HG02678 (cell line): ENCODE data around the gene GLO1.

ENCODE experiments used
- ATAC-seq: cut with Tn5 transposase; IDR thresholded peaks from one replicate; pipeline ENCODE4 v1.9.1; 2021; ENCODE audit warnings: mild to moderate bottlenecking, moderate library complexity; ENCODE audit not compliant: unreplicated experiment

The GLO1 gene

DNA sequence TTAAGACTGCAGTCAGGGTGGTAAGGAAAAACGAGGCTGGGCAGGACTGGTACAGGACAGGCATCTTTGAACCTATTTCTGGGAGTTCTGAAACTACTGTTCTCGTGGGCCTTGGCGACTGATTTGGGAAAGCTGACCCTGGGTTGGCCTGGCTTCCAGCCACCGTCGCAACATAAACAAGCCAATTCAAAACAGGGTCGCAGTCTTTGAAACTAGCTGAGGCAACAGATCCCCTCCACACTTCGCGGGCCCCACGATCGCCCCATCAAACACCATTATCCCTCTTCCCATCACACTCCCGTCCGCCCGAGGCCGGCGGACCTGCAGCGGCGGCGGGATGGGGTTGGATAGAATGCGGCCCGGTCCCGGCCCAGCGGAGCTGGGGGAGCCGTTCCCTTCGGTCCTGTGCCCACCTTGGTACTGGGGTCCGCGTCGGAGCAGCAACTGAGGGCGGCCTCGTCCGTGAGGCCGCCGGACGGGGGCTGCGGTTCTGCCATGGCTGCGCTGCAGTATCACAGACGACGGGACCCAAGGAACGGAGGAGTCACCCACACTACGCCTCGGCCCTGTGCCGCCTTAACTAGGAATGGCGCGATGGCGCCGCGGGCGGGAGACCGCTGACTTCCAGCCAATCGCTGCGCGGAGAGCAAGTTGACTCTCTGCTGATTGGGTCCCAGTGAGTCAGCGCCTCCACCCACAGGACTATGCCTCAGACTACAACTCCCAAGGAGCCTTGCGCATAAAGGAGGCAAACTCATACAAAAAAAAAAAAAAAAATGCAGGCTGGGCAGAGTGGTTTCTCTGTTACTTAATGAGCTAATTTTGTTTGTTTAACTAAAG lies at the start of gene GLO1:
Gene GLO1 (minus strand): TSS at position 588 of the 840 bp plus-strand sequence. CDS start 91 bp downstream, at position 497.
- peak; percentile 100 for ATAC-seq

- no peak for ATAC-seq
These were observed 48.1 kb upstream of the GLO1 start for GRCh38 chr6:38750968-38751615.

DNA sequence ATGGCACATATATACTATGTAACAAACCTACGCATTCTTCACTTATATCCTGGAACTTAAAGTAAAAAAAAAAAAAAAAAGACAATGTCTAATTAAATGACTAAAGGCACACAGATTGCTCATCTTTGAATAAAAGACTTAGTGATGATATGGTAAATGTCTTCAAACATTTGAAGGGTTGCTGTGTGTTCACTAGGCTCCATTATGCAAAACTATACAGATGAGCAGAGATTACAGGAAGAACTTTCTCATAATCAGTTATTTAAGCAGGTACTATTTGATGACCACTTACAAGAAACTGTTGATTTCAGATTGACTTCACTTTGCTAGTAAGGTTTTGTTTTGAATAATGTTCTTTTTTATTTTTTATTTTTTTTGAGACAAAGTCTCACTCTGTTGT lies 46.5 kb upstream of the GLO1 start:
- ATAC-seq: no peak

DNA sequence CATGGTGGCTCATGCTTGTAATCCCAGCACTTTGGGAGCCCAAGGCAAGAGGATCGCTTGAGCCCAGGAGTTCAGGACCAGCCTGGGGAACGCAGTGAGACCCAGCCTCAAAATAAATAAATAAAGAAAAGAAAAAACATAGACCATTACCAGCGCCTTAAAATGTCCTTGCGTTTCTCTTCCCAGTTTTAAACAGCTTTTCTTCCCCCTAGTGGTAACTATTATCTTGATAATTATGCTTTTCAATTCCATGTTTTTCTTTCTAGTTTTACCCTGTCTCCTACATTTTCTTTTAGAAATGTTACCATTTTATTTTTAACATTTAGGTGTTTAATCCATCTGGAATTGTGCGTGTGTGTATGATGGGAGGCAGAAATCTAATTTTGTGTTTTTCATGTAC lies 36.6 kb upstream of the GLO1 start:
- ATAC-seq: no peak

DNA sequence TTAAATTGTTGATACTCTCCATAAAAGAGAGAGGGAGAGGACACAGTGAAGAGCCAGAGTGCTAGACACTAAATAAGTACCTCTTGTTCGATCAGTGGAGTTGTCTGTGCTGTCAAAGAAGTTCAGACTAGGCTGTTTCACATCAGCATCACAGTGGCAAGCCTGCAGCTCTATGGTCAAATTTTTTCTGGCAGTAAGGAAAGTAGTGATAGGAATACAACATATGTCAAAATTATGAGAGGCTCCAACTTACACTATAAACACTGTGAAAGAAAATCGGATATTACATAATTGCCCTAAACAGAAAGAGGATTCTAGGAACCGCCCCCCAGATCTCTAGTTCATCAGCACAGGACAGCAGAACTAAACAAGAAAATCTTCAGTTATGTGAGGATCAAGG lies 35.3 kb upstream of the GLO1 start:
- no peak for ATAC-seq

- no peak for ATAC-seq
These were observed 34.0 kb upstream of the GLO1 start for GRCh38 chr6:38736951-38737350.

GRCh38 chr6:38730140-38730862 lies 27.4 kb upstream of the GLO1 start:
- ATAC-seq: no peak

DNA sequence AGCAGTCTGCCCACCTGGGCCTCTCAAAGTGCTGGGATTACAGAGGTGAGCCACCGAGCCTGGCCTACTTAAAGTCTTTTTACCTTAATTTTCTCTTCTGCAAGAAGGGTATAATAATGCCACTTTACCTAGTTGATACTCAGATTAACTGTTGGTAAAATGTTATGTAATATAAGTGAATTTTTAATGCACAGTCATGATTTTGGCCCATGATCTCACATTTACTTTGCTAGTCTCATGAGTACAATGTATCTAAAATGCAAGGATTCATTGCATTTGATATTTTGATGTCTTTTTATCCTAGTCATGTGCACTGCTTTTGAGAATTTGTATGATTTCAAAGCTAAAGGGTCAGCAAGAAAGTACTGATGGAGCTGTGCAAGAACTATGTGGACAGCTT lies 25.3 kb upstream of the GLO1 start:
- no peak for ATAC-seq

DNA sequence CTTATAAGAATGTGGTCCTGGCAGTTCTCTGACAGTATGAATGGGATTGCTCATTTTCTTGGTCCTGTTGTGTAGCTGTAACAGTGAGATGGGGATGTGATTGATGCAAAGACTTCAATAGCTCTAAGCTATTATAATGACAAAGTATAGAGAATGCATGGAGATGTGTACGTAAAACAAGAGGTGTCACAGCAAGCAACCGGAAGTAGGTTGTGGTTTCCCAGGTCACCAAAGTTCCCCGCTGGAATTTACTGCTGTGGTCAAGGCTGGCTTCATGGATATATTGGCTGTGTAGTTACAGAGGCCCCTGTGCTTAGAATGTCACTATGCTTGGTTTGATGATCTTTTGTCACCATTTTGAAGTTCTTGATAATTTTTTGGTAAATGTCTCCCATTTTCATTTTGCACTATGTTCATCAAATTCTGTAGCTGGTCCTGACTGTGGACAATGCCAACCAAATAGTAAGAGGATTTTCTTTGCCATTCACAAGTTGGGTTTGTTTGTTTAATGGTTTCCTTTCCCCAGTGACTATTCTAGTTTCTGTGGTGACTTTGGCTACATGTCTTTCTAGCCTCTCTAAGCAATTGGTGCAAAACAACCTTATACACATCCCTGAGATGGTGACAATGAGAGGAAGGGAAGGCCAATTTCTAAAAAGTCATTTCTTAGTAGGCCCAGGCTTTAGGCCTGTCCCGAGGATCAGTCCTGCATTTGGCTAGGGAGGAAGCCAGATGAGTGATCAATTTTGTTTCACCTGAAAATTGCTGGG lies 22.7 kb upstream of the GLO1 start:
- peak; percentile 51 for ATAC-seq

DNA sequence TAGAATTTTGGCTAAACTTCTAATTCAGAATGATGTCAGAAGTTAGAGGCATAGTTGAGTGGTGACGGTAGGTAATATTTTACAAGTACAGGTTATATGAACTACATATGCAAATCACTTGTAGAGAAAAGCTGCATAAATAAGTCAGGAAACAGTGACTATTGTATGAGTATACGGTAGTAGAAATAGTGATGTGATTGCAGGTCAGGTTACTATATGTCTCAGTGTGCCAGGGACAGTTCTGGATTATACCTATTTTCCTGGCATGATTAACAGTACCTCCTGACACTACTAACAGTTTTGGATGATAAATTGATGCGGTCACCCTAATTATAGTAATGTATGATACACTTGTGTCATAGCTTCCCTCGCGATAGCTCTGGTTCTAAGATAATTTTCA lies 21.4 kb upstream of the GLO1 start:
- no peak for ATAC-seq

- no peak for ATAC-seq
These were observed 20.8 kb upstream of the GLO1 start for GRCh38 chr6:38723783-38724182.

GRCh38 chr6:38722727-38723334 lies 19.9 kb upstream of the GLO1 start:
- ATAC-seq: no peak

DNA sequence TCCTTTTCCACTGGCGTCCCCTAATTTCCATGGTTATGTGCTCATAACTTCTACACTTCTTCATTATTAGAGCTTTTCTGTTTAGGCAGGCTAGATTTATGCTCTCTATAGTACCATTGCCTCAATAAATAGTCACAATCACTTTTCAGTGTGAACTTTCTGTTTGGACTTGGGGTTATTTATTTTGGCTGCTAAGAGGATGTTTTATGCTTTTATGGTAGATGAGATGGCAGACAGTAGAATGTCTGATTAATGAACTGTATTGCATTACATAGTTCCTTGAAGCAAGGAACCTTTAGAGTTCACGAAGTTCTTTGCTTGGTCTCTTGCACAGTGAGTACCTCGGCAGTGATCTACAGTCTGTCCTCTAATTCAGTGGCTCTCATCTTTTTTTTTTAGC lies 19.1 kb upstream of the GLO1 start:
- no peak for ATAC-seq

DNA sequence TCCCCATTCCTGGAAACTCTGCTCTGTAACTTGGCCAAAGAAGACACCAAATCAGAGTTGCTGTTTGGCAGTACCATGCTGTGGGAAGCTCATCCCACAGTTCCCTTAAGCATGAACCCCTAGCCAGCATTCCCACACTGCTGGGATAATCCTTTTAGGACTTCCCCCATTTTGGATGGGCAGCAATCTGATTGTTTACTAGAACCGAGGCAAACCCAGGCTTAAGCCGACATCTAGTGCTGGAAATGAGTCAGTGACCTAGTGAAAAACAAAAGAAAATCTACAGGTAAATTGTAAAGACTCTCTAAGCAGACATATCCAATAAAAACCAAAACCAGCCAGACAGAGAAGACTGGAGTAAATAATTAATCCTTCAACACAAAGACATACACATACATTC lies 17.4 kb upstream of the GLO1 start:
- no peak for ATAC-seq

DNA sequence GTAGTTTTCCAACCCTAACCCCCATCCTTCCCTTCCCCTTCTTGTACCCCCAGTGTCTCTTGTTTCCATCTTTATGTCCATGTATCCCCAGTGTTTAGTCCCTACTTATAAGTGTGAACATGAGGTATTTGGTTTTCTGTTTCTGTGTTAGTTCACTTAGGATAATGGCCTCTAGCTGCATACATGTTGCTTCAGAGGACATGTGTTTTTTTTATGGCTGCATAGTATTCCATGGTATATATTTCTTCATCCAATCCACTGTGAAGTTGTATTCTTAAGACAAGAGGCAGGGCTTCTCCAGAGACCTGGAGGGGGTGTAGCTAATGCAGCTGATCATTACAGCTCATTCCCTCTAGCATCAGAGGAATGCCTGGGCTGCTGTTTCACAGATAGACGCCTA lies 16.4 kb upstream of the GLO1 start:
- ATAC-seq: no peak

DNA sequence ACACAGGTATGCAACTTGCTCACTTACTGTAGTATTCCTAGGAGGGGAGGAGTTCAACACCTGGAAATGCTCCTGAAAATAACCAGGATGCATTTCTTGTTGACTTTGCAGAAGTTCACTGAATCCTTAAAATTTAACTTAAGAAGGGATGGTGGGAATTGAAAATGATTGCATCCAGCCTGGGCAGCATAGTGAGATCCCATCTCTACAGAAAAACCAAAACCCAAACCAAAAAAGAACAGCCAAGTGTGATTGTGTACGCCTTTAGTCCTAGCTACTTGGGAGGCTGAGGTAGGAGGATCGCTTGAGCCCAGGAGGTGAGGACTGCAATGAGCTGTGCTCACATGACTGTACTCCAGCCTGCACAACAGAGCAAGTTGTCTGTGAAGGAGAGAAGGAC lies 13.9 kb upstream of the GLO1 start:
- no peak for ATAC-seq

DNA sequence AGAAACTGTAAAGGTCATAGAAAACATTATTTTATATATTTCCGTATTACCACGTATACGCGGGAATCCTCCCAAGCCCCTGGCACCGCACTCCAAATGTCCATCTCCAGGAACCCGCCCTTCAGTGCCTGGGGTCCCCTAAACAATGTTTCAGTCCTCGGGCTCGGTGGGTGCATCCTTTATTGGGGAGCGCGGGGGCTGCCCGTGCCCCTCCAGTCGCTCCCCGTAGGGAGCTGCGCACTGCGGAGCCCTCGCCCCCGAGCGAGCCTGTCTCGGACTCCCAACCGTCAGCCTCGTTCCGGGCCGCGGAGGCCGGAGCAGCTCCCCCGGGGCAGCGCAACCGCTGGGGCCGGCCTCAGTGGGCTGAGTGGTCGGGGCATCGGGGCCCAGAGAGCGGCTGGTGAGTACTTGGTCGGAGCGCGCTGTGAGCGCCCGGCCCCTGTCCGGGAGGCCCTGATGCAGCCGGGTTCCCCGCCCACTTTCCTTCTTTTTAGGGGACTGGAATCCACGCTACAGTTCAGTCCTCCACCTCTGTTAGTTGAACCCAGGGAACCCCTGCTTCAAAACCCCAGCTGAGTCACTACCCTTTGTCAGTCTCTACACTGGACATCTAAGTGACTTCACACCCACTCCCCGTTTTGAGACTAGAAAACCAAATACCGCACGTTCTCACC lies 12.2 kb upstream of the GLO1 start, which contains the start of gene DNAH8:
Gene DNAH8 (plus strand): TSS at position 296 of the 674 bp plus-strand sequence. CDS start 7,499 bp downstream, outside the sequence.
- no peak for ATAC-seq

DNA sequence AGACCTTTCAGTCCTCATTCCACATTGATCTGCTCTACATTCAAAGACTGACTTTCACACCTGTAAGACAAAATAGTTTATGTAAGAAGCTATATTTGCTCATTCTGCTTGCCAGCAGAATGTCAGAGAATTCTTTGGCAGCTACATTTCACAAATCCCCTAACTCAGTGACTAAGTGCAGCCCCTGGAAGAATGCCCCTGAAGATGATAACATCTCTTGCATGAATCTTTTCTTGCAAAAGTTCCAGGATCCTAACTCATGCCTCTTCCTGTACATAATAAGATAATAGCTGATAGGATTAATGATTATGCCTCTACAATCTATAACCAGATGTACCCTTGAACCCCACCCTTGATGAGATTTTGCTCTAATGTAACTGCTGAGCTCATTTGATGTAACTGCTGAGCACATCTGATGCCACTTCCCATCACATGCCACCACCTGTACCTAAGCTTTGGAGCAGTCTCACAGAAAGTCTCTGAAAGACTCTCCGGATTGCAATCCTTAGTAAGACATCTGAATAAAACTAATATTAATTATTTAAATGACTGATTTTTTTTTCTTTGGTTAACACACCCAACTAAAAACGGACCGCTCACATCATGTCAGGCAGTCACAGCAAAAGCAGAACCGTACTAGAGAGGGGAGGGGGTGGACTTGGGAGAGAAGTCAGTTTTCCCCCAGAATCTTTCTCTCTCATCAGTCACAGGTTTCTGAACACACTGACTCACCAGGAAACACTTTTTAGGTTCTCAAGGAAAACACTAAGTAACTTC lies 11.5 kb upstream of the GLO1 start:
- no peak for ATAC-seq

DNA sequence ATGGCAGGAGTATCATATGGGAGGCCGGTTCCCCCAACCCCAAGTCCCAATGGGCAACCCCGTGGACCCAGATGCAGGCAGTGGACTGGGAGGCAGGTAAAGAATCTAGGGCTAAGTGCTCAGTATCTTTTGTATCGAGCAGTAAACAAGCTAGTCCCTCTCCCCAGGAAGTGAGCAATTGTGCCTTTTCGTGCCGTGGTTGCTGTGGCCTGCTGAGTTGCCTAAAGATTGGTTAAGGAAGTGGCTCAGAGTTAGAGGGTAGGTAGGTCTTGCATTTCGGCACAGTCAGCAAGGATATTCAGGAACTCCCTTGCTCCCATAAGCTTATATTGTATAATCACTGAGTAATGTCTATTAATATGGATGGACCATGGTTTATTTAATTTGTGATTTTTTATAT lies 10.9 kb upstream of the GLO1 start:
- no peak for ATAC-seq
